NCI-H2171 treated with DMSO at 0.1 percent for 48 hours (cell line): ENCODE data around the gene WNT3.
"Not testable (repeated sequence)": the region's sequence is repeated elsewhere in the genome, so short reads cannot be mapped to it uniquely, and the experiment has no call there.

Experiments
- DNase-seq: peaks from one replicate; lab custom pipeline; 2025; lab: John Stamatoyannopoulos, UW

Gene WNT3

DNA sequence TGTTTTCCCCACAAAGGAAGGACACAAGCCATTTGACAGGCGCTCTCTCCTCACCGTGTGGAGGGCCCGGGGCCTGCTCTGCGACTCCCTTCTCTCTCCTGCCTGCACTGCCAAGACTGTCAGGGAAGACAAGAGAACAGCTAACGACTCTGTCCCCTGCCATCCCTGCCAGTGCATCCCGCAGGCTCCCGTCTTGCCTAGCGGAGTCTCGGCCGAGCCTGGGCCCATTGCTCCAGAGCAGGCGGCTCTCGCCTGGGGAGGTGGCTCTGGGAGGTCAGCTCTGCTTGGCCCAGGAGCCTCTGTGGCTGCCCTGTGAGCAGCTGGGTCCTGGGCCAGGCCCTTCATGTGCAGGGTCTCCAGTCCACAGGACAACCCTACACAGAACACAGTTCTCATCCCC, 53.0 kb downstream of the WNT3 start:
- no peak for DNase-seq

DNA sequence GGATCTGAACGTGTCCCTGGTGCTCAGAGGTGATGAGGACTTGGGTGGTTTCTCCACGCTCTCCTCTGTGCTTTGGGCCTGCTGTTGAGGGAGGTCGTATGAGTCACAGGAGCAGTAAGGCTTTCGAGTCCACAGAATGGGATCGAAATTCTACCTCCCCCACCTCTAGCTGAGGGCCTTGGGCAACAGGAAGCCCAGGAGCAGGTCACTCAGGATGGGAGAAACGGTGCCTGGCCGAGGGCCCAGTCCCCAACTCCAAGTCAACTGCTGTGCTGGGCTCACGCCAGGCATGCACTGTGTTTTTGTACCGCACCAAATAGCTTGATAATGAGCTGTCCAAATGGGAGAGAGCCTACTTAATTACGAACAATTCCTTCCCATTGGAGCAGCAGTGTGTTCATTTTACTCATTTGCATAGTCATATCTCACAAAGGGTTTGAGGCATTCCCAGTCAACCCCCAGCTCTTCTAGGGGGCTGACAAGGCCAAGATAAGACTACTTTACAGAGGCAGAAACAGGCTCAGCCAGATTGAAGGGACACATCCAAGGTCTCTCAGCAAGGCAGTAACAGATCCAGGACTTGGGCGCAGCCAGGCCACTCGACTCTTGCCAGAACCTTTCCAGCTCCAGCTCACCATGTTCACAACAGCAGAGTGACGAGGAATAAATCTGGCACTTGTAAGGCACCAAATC, 53.6 kb downstream of the WNT3 start:
- no peak for DNase-seq

DNA sequence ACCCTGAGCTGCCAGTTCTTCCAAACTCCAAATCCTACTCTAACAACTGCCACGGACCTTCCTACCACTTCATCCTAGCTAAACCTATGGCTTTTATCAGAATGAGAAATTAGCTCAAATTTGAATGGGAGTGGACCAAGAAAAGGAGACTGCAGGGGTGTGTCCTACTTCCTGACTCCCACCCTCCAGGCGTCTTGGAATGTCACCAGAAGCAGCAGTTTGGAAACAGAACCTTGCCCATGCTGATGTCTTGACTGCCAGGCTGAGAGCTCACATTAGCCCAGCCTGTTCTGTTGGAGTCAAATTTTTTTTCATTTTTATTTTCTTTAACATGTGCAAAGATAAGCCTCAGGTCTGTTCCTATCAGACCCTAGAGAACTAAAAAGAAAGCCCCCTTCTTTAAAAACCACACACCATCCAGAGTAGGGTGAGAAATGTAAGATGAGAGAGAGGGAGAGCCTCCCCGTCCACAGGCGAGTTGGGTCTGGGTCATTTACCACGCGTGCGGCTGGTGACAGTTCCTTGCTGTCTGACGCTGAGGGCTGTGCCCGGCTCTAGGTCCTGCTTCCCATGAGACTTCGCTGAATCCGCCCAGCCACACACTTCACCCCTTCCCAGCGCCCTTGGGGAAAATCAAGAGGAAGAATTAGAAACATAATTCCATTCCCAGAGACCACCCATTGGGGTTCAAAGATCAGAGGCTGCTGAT, 54.3 kb downstream of the WNT3 start:
- DNase-seq = no peak

DNA sequence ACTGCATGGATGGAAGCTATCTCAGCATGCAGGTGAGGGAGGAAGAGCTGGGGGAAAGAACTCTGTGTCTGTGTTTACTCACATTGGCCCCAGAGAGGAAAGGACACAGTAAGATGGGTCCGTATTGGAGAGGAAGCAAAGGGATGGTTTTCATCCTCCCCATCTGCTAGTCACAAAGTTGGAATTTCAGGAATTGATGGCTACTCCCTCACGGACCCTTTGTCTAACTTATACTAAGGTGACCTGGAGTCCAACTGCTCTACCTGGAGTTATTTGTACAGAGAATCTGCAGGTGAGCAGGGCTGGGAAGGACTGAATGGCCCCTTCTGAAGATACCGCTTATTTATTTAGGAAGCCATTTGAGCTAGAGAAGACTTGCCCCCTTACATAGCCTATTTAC, 55.1 kb downstream of the WNT3 start:
- no peak for DNase-seq

DNA sequence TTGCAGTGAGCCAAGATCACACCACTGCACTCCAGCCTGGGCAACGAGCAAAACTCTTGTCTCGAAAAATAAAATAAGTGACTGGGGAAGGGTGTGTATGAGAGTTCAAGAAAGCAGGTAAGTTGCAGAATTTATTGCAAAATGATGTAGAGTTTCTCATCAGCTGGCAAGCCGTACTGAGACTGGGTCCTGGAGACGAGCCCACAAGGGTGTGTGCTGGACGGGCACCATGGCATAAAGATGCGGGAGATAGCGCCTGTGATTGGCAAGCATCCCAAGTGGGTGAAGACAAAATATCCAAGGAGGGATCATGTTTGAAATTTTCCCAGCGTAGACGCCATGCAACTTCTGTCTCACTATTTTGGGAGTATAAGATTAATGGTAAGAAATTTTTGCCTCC, 59.4 kb downstream of the WNT3 start:
- DNase-seq = no peak

DNA sequence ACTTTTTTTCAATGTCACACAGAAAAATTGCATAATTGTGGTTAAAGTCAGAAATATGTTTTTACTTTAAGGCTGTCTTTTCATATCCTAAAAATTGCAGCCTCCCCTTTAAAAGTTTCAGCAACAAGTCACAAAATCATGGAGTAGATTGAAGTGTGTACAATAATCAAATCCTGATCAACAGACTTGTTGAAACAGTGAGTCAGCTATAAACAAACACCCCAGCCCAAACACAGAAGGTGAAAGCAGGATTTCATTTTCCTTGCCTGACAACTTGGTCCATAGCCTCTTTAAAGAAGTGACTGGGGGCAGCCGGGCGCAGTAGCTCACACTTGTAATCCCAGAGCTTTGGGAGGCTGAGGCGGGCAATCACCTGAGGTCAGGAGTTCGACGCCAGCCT, 59.9 kb downstream of the WNT3 start:
- no peak for DNase-seq

DNA sequence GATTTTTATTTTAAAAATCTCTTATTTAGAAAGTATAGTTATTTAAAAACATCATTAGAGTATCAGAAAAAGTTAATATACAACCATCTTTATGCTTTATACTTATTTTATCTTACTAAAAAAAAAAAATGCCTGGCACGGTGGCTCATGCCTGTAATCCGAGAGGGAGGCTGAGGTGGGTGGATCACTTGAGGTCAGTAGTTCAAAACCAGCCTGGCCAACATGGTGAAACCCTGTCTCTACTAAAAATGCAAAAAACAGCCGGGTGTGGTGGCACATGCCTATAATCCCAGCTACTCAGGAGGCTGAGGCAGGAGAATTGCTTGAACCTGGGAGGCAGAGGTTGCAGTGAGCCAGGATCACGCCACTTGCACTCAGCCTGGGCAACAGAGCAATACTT, 60.9 kb downstream of the WNT3 start:
- not testable (repeated sequence) for DNase-seq

DNA sequence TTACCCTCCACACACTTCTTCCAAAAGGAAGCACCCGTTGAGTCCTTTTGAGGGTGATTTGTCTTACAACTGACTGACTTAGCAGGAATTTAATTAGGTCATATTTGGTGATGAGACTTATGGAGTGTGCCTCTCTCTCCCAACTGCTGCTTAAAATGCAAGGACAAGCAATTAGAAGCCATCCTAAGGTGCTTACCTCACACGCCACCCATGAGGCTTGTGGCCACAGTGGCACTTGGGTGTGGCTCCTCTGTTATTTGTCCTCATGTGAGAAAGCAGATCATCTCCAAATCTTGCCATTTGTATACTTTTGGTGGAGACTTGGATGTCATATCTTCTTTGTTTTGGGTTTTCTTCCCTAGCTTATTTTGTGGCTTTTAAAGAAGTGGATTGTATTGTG, 61.6 kb downstream of the WNT3 start:
- no peak for DNase-seq

DNA sequence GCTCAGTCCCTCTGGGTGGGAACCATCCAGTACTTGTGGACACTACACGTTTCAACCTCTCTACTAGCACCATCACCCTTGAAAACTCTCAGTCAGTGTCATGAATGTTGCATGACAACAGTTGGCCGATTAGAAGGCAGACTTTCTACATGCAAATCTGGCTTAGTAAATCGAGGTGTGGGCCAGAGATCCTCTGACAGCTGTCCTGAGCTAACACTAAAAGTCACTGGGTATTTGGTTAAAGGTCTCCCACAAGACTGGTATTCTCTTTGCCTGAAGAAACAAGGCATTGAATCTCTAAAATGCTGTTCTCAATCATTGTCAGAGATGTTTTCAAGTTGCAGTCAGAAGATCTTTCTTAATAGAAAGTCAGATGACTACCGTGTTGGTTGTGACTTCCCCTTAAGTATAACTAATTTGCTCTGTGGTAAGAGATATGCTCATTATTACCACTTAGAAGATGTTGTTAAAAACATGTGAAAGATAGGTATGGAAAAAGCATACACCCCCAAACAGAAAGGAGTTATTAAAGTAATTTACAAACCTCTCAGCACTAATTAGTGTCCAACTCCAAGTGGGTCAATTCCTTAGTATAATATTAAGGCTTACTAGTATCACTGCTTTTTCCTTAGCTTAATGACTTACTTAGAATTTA, 62.3 kb downstream of the WNT3 start:
- DNase-seq = no peak

DNA sequence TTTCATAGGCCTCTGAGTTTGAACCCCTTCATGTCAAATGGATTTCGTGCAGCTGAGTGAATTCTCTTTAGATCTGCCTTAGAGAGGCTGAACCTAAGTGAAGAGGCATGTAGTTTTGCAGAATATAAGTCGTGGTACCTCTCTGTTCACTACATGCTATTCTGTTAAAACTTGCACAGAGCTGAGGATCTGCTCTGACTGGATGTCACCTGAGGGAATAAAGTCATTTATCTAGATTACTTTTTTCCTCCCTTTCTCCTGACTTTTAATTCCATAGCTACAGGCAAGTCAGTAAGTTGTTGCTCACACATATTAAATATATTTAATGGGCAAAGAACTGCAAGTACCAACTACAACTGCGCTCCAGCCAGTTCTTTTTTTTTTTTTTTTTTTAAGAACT, 64.7 kb downstream of the WNT3 start:
- DNase-seq = no peak

DNA sequence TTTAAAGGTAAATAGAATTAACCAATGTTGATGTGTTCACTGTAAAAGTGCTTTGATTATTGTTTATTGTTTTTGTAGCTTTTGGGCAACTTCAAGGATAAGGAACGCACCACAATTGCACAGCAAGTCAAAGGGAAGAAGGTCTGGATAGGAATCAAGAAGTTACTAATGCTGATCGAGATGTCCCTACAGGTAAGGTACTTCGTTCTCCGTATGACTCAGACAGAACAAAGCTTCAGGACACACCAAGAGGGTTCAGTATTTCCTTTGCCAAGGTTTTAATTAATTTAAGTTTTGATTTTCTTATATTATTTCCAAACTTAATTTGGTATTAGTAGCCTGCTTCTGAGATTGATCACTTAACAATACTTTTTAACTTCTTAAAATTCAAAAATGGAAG, 67.1 kb downstream of the WNT3 start:
- DNase-seq = no peak

DNA sequence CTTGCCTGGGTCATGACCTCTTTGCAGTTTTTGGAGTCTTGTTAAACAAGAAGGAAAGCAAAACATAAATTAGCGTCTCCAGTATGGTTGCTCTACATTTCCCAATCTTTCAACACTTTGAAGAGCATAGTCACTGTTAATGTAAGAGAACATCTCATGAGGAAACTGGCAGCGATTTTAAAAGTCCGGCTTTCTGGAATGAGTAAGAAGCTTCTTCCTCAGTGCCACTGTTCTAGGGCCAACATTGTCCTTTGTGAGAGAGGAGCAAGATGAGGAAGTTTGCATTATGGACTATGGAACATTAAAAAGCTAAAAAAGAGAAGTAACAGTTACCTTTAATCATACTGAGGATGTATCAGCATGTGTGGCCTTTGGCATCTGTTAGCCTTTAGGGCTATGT, 73.1 kb downstream of the WNT3 start:
- no peak for DNase-seq

DNA sequence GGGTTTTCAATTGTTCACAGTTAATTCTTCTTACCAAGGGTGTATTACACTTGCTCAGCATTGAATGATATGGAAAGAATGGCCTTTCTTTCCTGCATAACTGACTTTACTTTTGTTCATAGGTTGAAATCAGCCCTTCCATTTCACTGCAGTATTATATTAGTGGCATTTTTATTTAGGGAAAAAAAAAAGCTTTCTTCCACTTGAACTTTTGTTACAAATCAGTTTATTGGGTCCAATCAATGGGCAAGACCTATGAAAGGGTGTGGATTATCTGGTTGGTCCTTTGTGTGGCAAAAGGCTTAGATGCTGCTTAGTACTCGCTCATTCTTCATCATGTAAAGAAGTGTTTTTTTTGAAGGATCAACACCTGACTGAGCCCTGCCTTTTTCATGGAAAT, 74.1 kb downstream of the WNT3 start:
- no peak for DNase-seq

DNA sequence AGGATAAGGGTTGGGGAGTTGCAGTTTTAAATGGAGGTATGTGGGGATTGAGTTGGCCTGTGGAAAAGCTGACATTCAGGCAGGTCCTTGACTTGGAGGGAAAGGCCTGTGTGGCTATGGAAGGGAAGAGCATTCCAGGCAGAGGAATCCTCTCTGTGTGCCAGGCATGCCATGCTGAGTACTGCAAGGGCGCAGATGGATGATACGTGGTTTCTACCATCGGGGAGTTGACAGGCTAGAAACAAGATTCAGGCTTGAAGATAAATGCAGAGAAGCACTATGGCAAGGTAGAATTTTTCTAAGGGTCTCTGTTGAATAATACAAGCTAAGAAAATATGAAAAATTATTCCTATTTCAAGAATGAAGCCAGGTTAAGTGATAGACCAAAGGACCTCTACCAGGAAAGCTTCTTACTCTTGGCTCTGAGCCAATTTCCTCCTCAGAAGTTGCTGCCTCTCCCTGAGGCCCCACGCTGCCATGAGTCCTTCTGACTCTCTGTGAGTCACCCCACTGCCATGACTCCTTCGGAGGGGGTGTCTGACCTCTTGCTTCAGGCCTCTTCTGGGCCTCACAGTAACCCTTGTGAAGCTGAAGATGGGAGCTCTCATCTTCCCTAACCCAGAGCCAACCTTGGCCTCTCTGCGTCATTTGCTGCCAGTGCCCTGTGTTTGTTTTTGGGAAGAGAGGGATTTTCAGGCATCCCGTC, 75.8 kb downstream of the WNT3 start:
- DNase-seq = no peak

DNA sequence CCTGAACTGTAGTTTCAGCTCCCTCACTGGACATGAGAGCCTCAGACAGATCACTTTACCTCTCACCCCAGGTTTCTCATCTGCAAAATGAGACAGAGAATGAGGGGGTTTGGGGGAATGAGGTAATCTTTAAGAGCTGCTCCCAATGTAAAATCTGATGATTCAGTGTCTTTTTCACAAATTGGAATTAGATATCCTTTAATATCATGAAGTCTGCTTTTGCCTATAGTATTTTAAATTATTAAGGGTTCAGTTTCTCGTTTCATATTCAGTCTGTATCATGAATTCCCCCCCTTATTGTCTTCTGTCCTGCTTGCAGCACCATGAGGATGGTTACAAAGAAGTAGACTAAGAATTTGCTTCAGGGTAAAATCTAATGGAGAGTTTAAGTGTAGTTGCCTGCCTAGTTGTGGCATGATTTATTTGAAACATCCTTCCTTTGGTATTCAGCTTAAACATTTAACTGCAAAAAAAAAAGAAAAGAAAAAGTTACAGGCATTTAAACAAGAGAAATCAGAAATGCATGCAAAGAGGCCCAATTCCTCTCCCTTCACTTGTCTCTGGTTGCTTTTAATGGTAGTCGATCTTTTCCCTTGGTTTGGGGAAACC, 77.3 kb downstream of the WNT3 start:
- no peak for DNase-seq

DNA sequence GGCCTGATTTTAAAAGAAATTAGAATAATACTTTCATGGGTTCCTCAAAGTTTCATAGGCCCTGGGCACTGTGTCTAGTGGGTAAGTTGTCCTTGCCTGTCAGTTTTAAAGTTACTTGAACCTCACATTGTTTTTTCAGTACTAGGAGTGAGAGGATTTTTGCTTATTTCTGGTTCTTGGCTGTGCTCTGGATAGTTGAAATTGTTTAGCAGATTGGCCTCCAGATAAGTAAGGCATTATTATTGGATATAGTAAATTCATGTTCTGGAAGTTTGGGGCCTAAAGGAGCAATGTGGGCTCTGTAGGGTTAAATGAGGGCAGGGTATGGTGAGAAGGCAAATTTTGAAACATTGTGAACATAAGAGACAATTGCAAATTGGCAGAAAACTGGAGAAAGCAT, 78.5 kb downstream of the WNT3 start:
- DNase-seq = no peak

DNA sequence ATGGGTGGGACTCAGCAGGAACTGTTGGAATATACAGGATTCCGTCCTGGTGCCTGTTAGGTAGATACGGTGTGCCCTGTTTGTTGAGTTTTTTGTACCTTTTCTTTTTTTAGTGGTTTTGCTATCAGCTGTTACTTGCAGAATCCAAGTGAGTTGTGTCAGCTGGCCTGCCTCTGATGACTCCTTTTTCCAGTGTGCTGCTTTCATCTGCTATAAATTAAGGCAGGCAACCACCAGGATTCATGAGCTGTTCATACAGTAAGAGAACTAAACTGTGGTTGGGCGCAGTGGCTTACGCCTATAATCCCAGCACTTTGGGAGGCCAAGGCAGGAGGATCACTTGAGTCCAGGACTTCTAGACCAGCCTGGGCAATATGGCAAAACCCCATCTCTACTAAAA, 79.9 kb downstream of the WNT3 start:
- DNase-seq = no peak

DNA sequence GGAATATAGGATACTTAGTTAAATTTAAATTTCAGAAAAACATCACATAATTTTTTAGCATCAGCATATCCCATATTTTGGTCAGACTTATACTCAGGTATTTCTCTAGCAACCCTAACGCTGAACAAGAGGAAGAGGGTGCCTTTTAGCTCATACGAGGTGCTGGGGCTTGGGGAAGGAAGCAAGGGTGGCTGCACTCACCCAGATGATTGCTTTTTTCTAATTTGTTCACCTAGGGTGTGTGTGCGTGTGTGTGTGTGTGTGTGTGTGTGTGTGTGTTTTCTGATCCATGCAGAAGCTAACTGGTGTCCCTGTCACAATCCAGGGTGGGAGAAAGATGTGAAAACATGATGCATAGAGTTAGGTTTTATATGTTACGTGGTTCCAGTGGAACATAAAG, 81.2 kb downstream of the WNT3 start:
- DNase-seq = no peak

DNA sequence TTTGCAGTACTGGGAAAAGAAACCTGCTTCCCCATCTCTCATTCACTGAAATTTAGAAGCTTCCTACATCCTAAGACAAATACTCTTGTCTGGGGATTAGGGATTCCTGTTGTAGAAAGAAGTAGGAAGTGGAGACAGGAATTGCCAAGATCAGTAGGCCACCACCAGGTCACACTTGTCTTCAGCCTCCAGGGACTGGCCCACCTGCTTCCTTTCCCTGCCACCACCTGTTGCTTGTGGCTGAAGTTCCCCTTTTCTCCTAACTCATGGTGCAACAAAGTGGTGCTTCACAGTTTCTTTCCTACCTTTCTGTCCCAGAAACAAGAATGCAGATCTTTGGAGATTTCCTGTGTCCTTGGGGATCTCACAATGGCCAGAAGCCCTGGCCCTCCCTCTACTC, 82.4 kb downstream of the WNT3 start:
- DNase-seq = no peak

DNA sequence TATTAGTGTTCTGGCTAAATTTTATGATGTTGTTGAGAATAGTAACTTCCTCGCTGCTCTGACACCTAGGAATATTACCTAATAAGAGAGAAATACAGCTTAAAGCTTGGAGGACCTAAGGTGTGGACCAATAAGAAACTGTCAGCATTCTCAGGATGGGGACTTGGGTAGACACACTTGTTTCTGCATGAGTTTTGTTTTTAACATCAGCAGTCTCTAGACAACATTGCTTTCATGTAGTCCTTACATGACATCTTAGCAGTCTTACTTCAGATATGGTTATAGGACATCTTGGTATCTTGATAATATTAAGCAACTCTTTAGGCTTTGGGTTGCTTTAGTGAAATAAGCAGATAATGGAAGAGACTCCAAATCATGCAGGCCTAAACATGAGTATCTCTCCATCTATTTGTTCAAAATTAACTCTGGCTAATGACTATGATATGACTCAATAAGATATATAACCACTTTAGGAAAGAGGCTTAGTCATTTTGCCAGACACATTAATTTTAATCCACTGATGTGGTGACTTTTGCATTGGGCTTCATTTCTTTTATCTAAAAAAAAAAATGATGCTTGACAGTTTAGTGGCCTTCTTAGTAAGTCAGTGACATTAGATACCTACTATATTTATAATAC, 84.5 kb downstream of the WNT3 start:
- no peak for DNase-seq

DNA sequence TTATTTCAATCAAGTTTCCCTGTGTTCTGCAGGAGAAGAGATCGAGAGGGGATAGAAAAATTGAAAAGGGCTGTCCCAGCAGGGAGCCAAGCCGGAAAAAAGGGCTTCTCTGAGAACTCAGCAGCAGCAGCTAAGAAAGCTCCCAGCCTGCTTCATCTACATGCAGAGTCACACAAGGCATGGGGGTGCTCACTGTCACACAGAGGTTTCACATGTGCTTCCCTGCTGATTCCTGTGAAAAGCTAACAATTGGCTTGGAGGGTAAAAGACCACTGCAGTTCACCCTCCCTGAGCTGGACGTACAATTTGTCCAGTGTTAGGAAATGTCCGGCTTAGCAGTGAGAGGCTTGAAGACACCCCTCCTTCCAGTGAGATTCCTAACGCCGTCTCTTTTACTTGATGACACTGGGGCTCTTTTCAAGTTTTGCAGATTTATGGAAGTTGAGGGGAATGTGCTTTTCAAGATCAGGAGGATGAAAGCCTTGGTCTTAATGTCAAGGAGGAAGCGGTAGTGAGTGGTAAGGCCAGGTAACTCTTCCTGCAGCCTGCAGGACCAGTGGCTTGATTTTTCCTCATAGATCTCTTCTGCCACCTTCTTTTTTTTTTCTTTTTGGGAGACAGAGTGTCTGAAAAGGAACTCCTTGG, 85.6 kb downstream of the WNT3 start:
- no peak for DNase-seq
